Raji (cell line): ENCODE results near the gene ARHGAP24.

Experiments
- POLR2A ChIP-seq: IDR thresholded peaks from 2 replicates; pipeline ENCODE4 v1.6.1; 2011; ENCODE audit warnings: low read depth, low read length, control low read depth; ENCODE audit not compliant: insufficient read depth

The ARHGAP24 gene

DNA sequence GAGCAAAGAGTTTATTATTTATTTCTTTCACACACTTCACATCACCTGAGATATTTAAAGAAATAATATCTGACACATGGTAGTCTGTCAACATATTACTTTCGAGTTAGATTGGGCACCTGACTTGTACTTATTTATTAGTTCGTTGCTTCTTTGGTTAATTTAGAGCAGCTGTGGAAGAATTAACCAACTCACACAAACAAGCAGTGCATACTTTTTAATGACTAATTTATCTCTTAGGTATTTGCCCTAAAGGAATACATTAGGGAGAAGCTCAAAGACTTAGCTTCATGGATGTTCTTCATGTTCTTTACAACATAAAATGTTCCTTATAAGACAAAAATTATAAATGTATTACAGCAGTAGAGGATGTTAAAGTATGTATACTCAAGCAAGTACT lies 242.9 kb downstream of the ARHGAP24 start:
- TF ChIP-seq POLR2A = no peak

GRCh38 chr4:85720735-85721134 lies 245.8 kb downstream of the ARHGAP24 start:
- TF ChIP-seq POLR2A = no peak

GRCh38 chr4:85722401-85722800 lies 247.5 kb downstream of the ARHGAP24 start:
- TF ChIP-seq POLR2A = no peak

DNA sequence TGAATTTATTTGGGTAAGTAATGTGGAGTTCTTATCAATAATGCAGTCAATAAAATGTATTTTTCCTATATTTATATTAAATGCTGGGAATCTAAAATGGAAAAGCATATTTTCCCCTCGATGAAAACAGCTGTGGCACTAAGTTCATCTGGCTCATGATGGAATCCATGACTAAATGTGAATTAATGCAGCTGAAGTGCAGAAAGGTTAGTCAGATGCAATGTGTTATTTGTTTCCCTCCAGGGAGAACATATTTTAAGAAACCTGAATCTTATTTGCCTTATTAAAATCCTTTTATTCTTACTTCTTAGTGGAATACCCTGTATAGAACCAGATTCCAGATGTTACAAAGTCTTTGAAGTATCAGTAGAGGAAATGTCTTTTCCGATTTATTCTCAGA lies 247.9 kb downstream of the ARHGAP24 start:
- no peak for TF ChIP-seq POLR2A

- no peak for TF ChIP-seq POLR2A
Observed at GRCh38 chr4:85724791-85725563, 250.0 kb downstream of the ARHGAP24 start.

- no peak for TF ChIP-seq POLR2A
Observed at GRCh38 chr4:85725721-85726170, 250.8 kb downstream of the ARHGAP24 start.

DNA sequence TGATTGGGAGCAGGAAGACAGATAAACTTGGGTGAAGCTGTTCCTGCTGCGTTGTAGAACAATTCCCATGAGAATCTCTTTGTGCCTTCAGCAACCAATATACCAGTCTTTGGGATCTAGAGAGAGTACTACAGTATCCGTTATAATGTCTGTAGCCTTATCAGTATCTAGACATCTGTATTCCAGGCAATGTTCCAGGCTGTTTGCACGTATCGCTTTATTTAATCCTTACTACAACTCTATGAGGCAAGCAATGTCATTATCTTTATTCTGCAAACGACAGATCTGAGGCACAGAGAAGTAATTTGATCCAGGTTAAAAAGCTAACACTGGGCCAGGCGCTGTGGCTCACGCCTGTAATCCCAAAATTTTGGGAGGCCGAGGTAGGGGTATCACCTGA lies 251.6 kb downstream of the ARHGAP24 start:
- no peak for TF ChIP-seq POLR2A

- no peak for TF ChIP-seq POLR2A
Observed at GRCh38 chr4:85728464-85728863, 253.5 kb downstream of the ARHGAP24 start.

GRCh38 chr4:85732124-85732523 lies 257.2 kb downstream of the ARHGAP24 start:
- no peak for TF ChIP-seq POLR2A

DNA sequence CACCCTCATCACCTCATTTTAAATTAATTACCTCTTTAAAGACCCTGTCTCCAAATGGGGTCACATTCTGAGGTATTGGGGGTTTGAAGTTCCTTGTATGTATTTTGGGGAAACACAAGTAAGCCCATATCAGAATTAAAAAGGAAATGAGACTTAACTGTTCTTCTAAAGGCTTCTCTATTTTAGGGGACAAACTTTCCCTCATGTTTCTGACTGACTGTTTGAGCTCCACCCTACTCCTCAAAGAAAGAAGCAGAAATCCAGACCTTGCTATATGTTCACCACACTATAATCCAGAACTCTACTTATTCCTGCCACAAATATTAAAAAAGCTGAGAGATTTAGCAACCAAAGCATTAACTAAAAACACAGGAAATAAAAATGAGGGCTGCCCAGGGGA lies 258.8 kb downstream of the ARHGAP24 start:
- TF ChIP-seq POLR2A = no peak

DNA sequence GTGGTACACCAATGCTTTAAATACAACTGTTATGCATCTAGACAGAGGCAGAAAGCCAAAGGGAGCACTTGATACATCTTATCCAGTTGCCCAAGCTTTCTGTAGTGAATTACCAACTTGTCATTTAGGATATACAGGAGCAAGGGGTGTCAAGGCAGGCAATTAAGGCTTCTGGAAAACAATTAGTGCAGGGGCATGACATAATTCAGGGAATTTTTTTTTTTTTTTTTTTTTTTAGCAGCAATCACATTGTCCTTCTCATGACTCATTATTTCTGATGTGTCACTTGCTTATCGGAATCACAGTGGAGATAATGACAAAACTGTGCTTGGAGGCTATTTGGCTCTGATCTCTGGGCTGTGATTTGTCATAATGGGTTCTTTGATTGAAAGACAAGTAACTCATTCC lies 259.5 kb downstream of the ARHGAP24 start:
- TF ChIP-seq POLR2A = no peak

- no peak for TF ChIP-seq POLR2A
Observed at GRCh38 chr4:85736571-85736970, 261.6 kb downstream of the ARHGAP24 start.

DNA sequence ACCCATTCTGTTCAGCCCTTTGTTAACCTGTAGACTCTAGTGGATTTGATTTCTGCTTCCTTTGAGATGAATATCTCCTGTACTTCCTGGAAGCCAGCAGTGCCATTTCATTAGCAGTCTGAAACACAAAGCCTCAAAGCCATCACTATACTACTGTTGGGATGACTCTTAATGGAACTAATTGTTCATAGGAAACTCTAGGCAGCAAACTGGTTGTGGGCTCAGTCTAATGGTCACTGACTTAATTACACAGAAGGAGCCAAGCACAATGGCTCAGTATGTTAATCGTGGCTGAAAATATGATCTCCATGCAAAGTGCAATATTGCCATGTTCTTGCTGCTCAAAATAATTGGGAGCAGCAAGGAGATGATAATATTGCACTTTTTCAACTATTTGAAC lies 262.3 kb downstream of the ARHGAP24 start:
- no peak for TF ChIP-seq POLR2A

DNA sequence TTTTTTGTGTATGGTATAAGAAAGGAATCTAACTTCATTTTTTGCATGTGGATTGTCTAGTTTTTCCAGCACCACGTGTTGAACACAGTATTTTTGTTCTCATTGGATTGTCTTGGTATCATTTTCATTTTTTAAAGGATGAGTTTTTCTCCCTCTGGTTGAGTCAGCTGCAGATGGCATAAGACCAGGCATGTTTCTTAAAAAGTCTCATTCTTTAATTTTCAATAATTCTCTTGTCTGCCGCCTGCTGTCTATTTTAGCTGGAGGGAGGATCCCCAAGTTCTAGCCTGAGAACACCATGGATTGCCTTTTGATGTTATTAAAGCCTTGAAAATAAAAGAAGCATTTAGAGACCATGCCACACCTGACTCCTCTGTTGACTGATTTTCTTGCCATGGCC lies 263.8 kb downstream of the ARHGAP24 start:
- TF ChIP-seq POLR2A = no peak

DNA sequence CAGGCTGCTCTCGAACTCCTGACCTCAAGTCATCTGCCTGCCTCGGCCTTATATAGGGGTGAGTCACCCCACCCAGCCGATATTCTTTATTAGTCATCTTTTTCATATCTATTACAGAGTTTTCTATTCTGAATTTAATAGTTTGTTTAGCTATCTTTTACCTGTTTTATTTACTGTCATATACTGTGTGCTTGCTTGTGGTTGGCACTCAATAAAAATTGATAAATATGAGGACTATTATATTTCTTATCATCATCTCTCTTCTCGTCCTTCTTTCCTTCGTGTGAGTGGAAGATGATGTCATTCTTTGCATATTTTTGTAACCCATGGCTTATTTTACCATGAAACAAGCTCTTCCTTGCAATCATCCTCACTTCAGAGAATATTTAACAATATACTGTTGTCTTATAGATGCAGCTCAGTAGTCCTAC lies 265.5 kb downstream of the ARHGAP24 start:
- no peak for TF ChIP-seq POLR2A

- TF ChIP-seq POLR2A = no peak
Observed at GRCh38 chr4:85741381-85741780, 266.4 kb downstream of the ARHGAP24 start.
